CD14-positive monocyte (primary cell): ENCODE data around the gene PRKCQ. TPM values are rescaled to one million over a fixed set of nuclear protein-coding genes. Genes with fewer than 3 reads are reported as not detected.

Source experiments
- DNase-seq, 3 donors: peaks; one replicate each; pipeline ENCODE4 v3.0.0-alpha.2; 2011 to 2022
- H2AFZ ChIP-seq: 2 replicates; pipeline ENCODE4 v1.6.0; 2012; ENCODE audit warnings: mild to moderate bottlenecking, low read depth, low read length, inconsistent platforms; ENCODE audit not compliant: insufficient read depth, poor library complexity, severe bottlenecking
- H3K27ac ChIP-seq, 2 donors: 1 replicate in 1 of 2; 2 replicates in 1 of 2; pipeline ENCODE4 v1.5.1; 2012 to 2013; ENCODE audit warnings: low read length in 2 of 2, control low read depth in 1 of 2, inconsistent platforms in 1 of 2, low read depth in 1 of 2, mild to moderate bottlenecking in 1 of 2
- H3K27me3 ChIP-seq, 2 donors: one replicate each; pipeline versions ENCODE4 v1.6.0 to v1.6.1; 2011 to 2013; ENCODE audit warnings: low read length in 2 of 2; ENCODE audit not compliant: control insufficient read depth in 2 of 2, insufficient read depth in 2 of 2
- H3K36me3 ChIP-seq, 2 donors: replicated peaks in 1 of 2; 1 replicate in 1 of 2; 2 replicates in 1 of 2; pipeline versions ENCODE4 v1.5.1 to v1.6.1; 2012 to 2013; ENCODE audit warnings: low read length in 2 of 2, control low read depth in 1 of 2, inconsistent platforms in 1 of 2, mild to moderate bottlenecking in 1 of 2; ENCODE audit not compliant: insufficient read depth in 2 of 2, control insufficient read depth in 1 of 2
- H3K4me1 ChIP-seq, 2 donors: 1 replicate in 1 of 2; 2 replicates in 1 of 2; pipeline versions ENCODE4 v1.5.1 to v1.6.1; 2012 to 2013; ENCODE audit warnings: low read length in 2 of 2, control low read depth in 1 of 2, inconsistent platforms in 1 of 2, mild to moderate bottlenecking in 1 of 2, moderate library complexity in 1 of 2; ENCODE audit not compliant: insufficient read depth in 2 of 2, control insufficient read depth in 1 of 2
- H3K4me2 ChIP-seq: replicated peaks from 2 replicates; pipeline ENCODE3; 2012; ENCODE audit warnings: low read length, moderate library complexity, mild to moderate bottlenecking; ENCODE audit not compliant: poor library complexity, severe bottlenecking; ENCODE audit errors: extremely low read depth
- H3K4me3 ChIP-seq, 3 experiments: fragments of 200-600 bp in 1 of 3; sonication (generic) in 1 of 3; replicated peaks in 1 of 3; 1 replicate in 2 of 3; 2 replicates in 1 of 3; pipeline ENCODE4 v1.5.1; 2011 to 2013; ENCODE audit warnings: low read length in 3 of 3, mild to moderate bottlenecking in 3 of 3, control low read depth in 2 of 3, low read depth in 2 of 3, inconsistent platforms in 1 of 3, moderate library complexity in 1 of 3
- H3K79me2 ChIP-seq: 2 replicates; pipeline ENCODE4 v1.6.0; 2012; ENCODE audit warnings: mild to moderate bottlenecking, control low read depth, inconsistent platforms, low read length, moderate library complexity; ENCODE audit not compliant: insufficient read depth
- H3K9ac ChIP-seq: 2 replicates; pipeline ENCODE4 v1.6.0; 2017; ENCODE audit warnings: low read length, mild to moderate bottlenecking; ENCODE audit not compliant: insufficient read depth, poor library complexity, severe bottlenecking
- H3K9me3 ChIP-seq, 2 donors: replicated peaks in 1 of 2; 1 replicate in 1 of 2; 2 replicates in 1 of 2; pipeline versions ENCODE4 v1.5.1 to v1.6.1; 2012 to 2013; ENCODE audit warnings: low read length in 2 of 2, control low read depth in 1 of 2; ENCODE audit not compliant: control insufficient read depth in 1 of 2, insufficient read depth in 1 of 2
- H4K20me1 ChIP-seq: 2 replicates; pipeline ENCODE4 v1.6.0; 2012; ENCODE audit warnings: mild to moderate bottlenecking, low read length, control low read depth, moderate library complexity; ENCODE audit not compliant: insufficient read depth
- H3K27ac Mint-ChIP-seq, 7 donors: one replicate each; pipeline ENCODE4 v1.8.0; 2020; ENCODE audit warnings: mild to moderate bottlenecking in 7 of 7, mixed read lengths in 7 of 7, moderate library complexity in 6 of 7, inconsistent platforms in 2 of 7
- H3K27me3 Mint-ChIP-seq, 3 donors: one replicate each; pipeline ENCODE4 v1.8.0; 2021 to 2022; ENCODE audit warnings: low read depth in 3 of 3, mild to moderate bottlenecking in 3 of 3, mixed read lengths in 3 of 3, moderate library complexity in 3 of 3, inconsistent platforms in 1 of 3
- H3K36me3 Mint-ChIP-seq, 2 donors: one replicate each; pipeline ENCODE4 v1.8.0; 2020; ENCODE audit warnings: mixed read lengths in 2 of 2, inconsistent platforms in 1 of 2, mild to moderate bottlenecking in 1 of 2
- H3K4me1 Mint-ChIP-seq: one replicate; pipeline ENCODE4 v1.8.0; 2020; ENCODE audit warnings: mild to moderate bottlenecking, mixed read lengths
- H3K4me3 Mint-ChIP-seq, 2 donors: one replicate each; pipeline ENCODE4 v1.8.0; 2020; ENCODE audit warnings: mild to moderate bottlenecking in 2 of 2, mixed read lengths in 2 of 2, moderate library complexity in 1 of 2
- H3K9me3 Mint-ChIP-seq, 7 donors: one replicate each; pipeline ENCODE4 v1.8.0; 2020 to 2022; ENCODE audit warnings: mixed read lengths in 7 of 7, mild to moderate bottlenecking in 6 of 7, moderate library complexity in 6 of 7, inconsistent platforms in 2 of 7
- WGBS: methylation state at CpG from one replicate; pipeline ENCODE4 v1.1.5; 2013; ENCODE audit warnings: missing lambda C conversion rate; ENCODE audit not compliant: insufficient coverage; 5-methylcytosine and 5-hydroxymethylcytosine counted together
- intact Hi-C, 2 donors: fragments of 100-400 bp; cut with micrococcal nuclease; formaldehyde crosslinking; loops; one replicate each; pipeline versions ENCODE4 v1.15.0 to v1.15.1; 2023
- polyA plus RNA-seq, 3 donors: library from polyadenylated mRNA; depleted of rRNA in 1 of 3; unstranded in 2 of 3; stranded (reverse) in 1 of 3; fragments of 300-500 nt in 2 of 3; fragments of >200 nt in 1 of 3; fragmentation: Illumina TruSeq in 2 of 3; gene quantifications; 1 replicate in 2 of 3; 2 replicates in 1 of 3; pipeline ENCODE4 v1.2.3, GENCODE V29; 2012 to 2021
- TF ChIP-seq, protein P1 (sequence below): fragments of 200-600 bp; IDR thresholded peaks from one replicate; pipeline ENCODE4 v1.8.0; 2022; ENCODE audit warnings: antibody characterized with exemption, mild to moderate bottlenecking

The PRKCQ gene
- polyA plus RNA-seq, 3 donors: 0.01 to 0.29 (median 0.09) TPM

- no peaks in the 10 kb centered on the region for H4K20me1 ChIP-seq
- H3K4me3 Mint-ChIP-seq: no peak overlapping the region
- H3K79me2 ChIP-seq: no peaks in the 10 kb centered on the region
- no peaks in the 10 kb centered on the region for H3K36me3 ChIP-seq
- H3K9ac ChIP-seq: no peak overlapping the region
- no peak overlapping the region for H3K4me3 ChIP-seq
- no peaks in the 10 kb centered on the region for H3K9me3 ChIP-seq
- H2AFZ ChIP-seq: no peak overlapping the region
- no peaks in the 10 kb centered on the region for H3K27me3 Mint-ChIP-seq
- no peak overlapping the region for H3K4me2 ChIP-seq
- no peak overlapping the region for H3K27ac ChIP-seq
- TF ChIP-seq, protein P1, sequence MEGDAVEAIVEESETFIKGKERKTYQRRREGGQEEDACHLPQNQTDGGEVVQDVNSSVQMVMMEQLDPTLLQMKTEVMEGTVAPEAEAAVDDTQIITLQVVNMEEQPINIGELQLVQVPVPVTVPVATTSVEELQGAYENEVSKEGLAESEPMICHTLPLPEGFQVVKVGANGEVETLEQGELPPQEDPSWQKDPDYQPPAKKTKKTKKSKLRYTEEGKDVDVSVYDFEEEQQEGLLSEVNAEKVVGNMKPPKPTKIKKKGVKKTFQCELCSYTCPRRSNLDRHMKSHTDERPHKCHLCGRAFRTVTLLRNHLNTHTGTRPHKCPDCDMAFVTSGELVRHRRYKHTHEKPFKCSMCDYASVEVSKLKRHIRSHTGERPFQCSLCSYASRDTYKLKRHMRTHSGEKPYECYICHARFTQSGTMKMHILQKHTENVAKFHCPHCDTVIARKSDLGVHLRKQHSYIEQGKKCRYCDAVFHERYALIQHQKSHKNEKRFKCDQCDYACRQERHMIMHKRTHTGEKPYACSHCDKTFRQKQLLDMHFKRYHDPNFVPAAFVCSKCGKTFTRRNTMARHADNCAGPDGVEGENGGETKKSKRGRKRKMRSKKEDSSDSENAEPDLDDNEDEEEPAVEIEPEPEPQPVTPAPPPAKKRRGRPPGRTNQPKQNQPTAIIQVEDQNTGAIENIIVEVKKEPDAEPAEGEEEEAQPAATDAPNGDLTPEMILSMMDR: no peak
- no peaks in the 10 kb centered on the region for H3K27me3 ChIP-seq
- 83% methylated on average over 2 of the region's 2 CpGs for WGBS
- peaks cover 0 to 2% (median 0%) of the 10 kb centered on the region in 7 donors for H3K9me3 Mint-ChIP-seq
- H3K27ac Mint-ChIP-seq: no peak overlapping the region
- no peak for DNase-seq
- H3K36me3 Mint-ChIP-seq: peaks cover 0 to 3% of the 10 kb centered on the region in 2 donors
- no peaks in the 10 kb centered on the region for H3K4me1 ChIP-seq
- H3K4me1 Mint-ChIP-seq: no peaks in the 10 kb centered on the region
- intact Hi-C loops: no loop called here
Measured at GRCh38 chr10:6591668-6592067, 11.6 kb upstream of the PRKCQ start.

DNA sequence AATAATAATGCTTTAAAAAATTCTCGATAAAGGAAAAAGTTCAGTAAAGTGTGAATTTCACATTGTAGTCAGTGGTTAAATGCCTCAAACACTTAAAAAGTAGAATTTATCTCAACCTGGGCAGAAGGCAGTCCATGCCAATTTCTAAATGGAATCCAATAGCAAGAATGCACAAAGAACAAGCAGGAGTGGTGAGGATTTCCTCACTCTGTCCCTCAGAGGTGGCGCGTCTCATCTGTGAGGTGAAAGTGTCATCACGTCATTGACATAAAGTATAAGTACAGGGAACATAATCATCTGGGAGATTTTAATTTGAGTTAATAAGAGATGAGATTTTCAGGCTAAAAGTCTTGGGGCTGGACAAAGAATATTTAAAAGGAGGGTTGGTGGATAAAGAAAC is 10.0 kb upstream of the PRKCQ start:
- TF ChIP-seq, protein P1: no peak
- Histone ChIP-seq H3K4me1 (no peaks in the 10 kb centered on the region), H3K79me2 (no peaks in the 10 kb centered on the region), H3K36me3 (no peaks in the 10 kb centered on the region), H3K27me3 (no peaks in the 10 kb centered on the region), H3K9ac (no peak overlapping the region), H2AFZ (no peak overlapping the region), H3K4me3 (no peak overlapping the region), H4K20me1 (no peaks in the 10 kb centered on the region), H3K9me3 (no peaks in the 10 kb centered on the region), H3K27ac (no peak overlapping the region), H3K4me2 (no peak overlapping the region)
- H3K4me3 Mint-ChIP-seq: no peak overlapping the region
- WGBS: 100% methylated on average over 1 of the region's 4 CpGs
- intact Hi-C loops: no loop called here
- H3K27ac Mint-ChIP-seq: no peak overlapping the region
- H3K9me3 Mint-ChIP-seq: peaks cover 0 to 2% (median 0%) of the 10 kb centered on the region in 7 donors
- H3K4me1 Mint-ChIP-seq: no peaks in the 10 kb centered on the region
- peaks cover 6 to 7% of the 10 kb centered on the region in 2 donors for H3K36me3 Mint-ChIP-seq
- H3K27me3 Mint-ChIP-seq: no peaks in the 10 kb centered on the region
- DNase-seq: no peak
